Measurements from ENCODE around the gene TASP1. TPM values are rescaled to one million over a fixed set of nuclear protein-coding genes. Genes with fewer than 3 reads are reported as not detected.

TASP1 gene
- polyA plus RNA-seq, 1 donor from 2014 or later = 20.2 TPM

GRCh38 chr20:13373400-13373799 lies 265.3 kb downstream of the TASP1 start:
- H4K20me1 ChIP-seq (ENCODE audit: insufficient read depth) = no peaks in the 10 kb centered on the region
- H3K9me3 ChIP-seq (ENCODE audit: low read length) = no peaks in the 10 kb centered on the region
- H3K9ac ChIP-seq (ENCODE audit: low read length) = no peak overlapping the region
- no peak overlapping the region for H2AFZ ChIP-seq (ENCODE audit: low read depth, low read length)
- no peaks in the 10 kb centered on the region for H3F3A ChIP-seq (ENCODE audit: insufficient read depth, low read length, poor library complexity, severe bottlenecking)
- no peak overlapping the region for H3K27ac ChIP-seq (ENCODE audit: low read length)
- no peaks in the 10 kb centered on the region for H3K9me2 ChIP-seq (ENCODE audit: insufficient read depth, low read length)
- no peaks in the 10 kb centered on the region for H3K36me3 ChIP-seq (ENCODE audit: insufficient read depth, low read length)
- no peak overlapping the region for H3K4me2 ChIP-seq (ENCODE audit: low read length)
- H3K79me2 ChIP-seq (replicated peaks; ENCODE audit: insufficient read depth, low read length) = no peaks in the 10 kb centered on the region
- TF ChIP-seq CTCF (IDR thresholded peaks at IDR 0.05; ENCODE audit: poor library complexity, severe bottlenecking) = no peak
- TF ChIP-seq TAF1 (IDR thresholded peaks at IDR 0.05; ENCODE audit: low read depth) = no peak
- TF ChIP-seq SMC3 (conservative IDR thresholded peaks at IDR 0.05; ENCODE audit: poor library complexity) = no peak
- TF ChIP-seq MXI1 (conservative IDR thresholded peaks at IDR 0.05; ENCODE audit: poor library complexity, severe bottlenecking) = no peak
- no peak for TF ChIP-seq RAD21 (conservative IDR thresholded peaks at IDR 0.05)
- TF ChIP-seq EZH2 (IDR thresholded peaks at IDR 0.05; ENCODE audit: borderline replicate concordance, insufficient read depth, low read length, poor library complexity, severe bottlenecking) = no peak
- no peak for TF ChIP-seq REST (IDR thresholded peaks at IDR 0.05; ENCODE audit: borderline replicate concordance)
- no peak for TF ChIP-seq POLR2AphosphoS5 (IDR thresholded peaks at IDR 0.05)
- TF ChIP-seq EP300 (conservative IDR thresholded peaks at IDR 0.05; ENCODE audit: poor library complexity, severe bottlenecking) = no peak
- no peak overlapping the region for H3K4me3 ChIP-seq (ENCODE audit: low read length)
- H3K27me3 ChIP-seq (ENCODE audit: insufficient read depth, low read depth, low read length) = no peaks in the 10 kb centered on the region

GRCh38 chr20:13364278-13365170 lies 274.2 kb downstream of the TASP1 start:
- Histone ChIP-seq H3K27me3 (ENCODE audit: insufficient read depth, low read depth, low read length) (no peaks in the 10 kb centered on the region), H3K4me3 (ENCODE audit: low read length) (no peak overlapping the region), H3F3A (ENCODE audit: insufficient read depth, low read length, poor library complexity, severe bottlenecking) (no peaks in the 10 kb centered on the region), H3K9me2 (ENCODE audit: insufficient read depth, low read length) (no peaks in the 10 kb centered on the region), H4K20me1 (ENCODE audit: insufficient read depth) (no peaks in the 10 kb centered on the region), H3K79me2 (replicated peaks; ENCODE audit: insufficient read depth, low read length) (no peaks in the 10 kb centered on the region), H3K27ac (ENCODE audit: low read length) (no peak overlapping the region), H3K4me2 (ENCODE audit: low read length) (no peak overlapping the region), H3K9me3 (ENCODE audit: low read length) (no peaks in the 10 kb centered on the region), H2AFZ (ENCODE audit: low read depth, low read length) (no peak overlapping the region), H3K9ac (ENCODE audit: low read length) (no peak overlapping the region), H3K36me3 (ENCODE audit: insufficient read depth, low read length) (no peaks in the 10 kb centered on the region)
- TF ChIP-seq TAF1 (IDR thresholded peaks at IDR 0.05; ENCODE audit: low read depth) (no peak), EP300 (conservative IDR thresholded peaks at IDR 0.05; ENCODE audit: poor library complexity, severe bottlenecking) (no peak), SMC3 (conservative IDR thresholded peaks at IDR 0.05; ENCODE audit: poor library complexity) (no peak), CTCF (IDR thresholded peaks at IDR 0.05; ENCODE audit: poor library complexity, severe bottlenecking) (no peak), MXI1 (conservative IDR thresholded peaks at IDR 0.05; ENCODE audit: poor library complexity, severe bottlenecking) (no peak), RAD21 (conservative IDR thresholded peaks at IDR 0.05) (no peak), POLR2AphosphoS5 (IDR thresholded peaks at IDR 0.05) (no peak), REST (IDR thresholded peaks at IDR 0.05; ENCODE audit: borderline replicate concordance) (no peak), EZH2 (IDR thresholded peaks at IDR 0.05; ENCODE audit: borderline replicate concordance, insufficient read depth, low read length, poor library complexity, severe bottlenecking) (no peak)

All from neural cell (in vitro differentiated cells).